B cell (primary cell): Measurements from ENCODE around the gene CHCHD3. TPM values are rescaled to one million over a fixed set of nuclear protein-coding genes. Genes with fewer than 3 reads are reported as not detected.

Source experiments
- ATAC-seq: fragments of 200-7000 bp; cut with Tn5 transposase; one replicate; pipeline ENCODE4 v1.10.0; 2021; ENCODE audit warnings: low read depth, mild to moderate bottlenecking, moderate number of reproducible peaks, moderate library complexity
- CTCF ChIA-PET: fragments of 350-600 bp; sonication (Branson Sonifier 250); formaldehyde crosslinking; loops from one replicate; lab custom pipeline; 2021; ENCODE audit warnings: antibody characterized with exemption, inconsistent platforms; lab: Charles Lee
- POLR2A ChIA-PET: fragments of 350-600 bp; sonication (Branson Sonifier 250); formaldehyde crosslinking; loops from one replicate; lab custom pipeline; 2021; ENCODE audit warnings: antibody characterized with exemption; lab: Charles Lee
- DNase-seq: peaks from one replicate; pipeline ENCODE4 v3.0.0; 2013
- H2AFZ ChIP-seq: 2 replicates; pipeline ENCODE4 v1.6.1; 2012; ENCODE audit warnings: mild to moderate bottlenecking, low read depth, low read length; ENCODE audit not compliant: insufficient read depth, poor library complexity, severe bottlenecking
- H3K27ac ChIP-seq, 2 donors: 1 replicate in 1 of 2; 2 replicates in 1 of 2; pipeline ENCODE4 v1.5.1; 2012 to 2013; ENCODE audit warnings: low read length in 2 of 2, mild to moderate bottlenecking in 2 of 2, moderate library complexity in 1 of 2
- H3K27me3 ChIP-seq, 4 experiments: fragments of 200-600 bp in 1 of 4; sonication (generic) in 1 of 4; replicated peaks in 1 of 4; 1 replicate in 2 of 4; 2 replicates in 2 of 4; pipeline versions ENCODE4 v1.6.1 to v1.7.0; 2013 to 2016; ENCODE audit warnings: low read length in 3 of 4, mild to moderate bottlenecking in 2 of 4, mixed read lengths in 1 of 4, moderate library complexity in 1 of 4; ENCODE audit not compliant: insufficient read depth in 4 of 4, control insufficient read depth in 3 of 4; ENCODE audit errors: control extremely low read depth in 1 of 4
- H3K36me3 ChIP-seq, 2 experiments: replicated peaks in 1 of 2; 1 replicate in 1 of 2; 2 replicates in 1 of 2; pipeline versions ENCODE4 v1.6.1 to v1.7.1; 2013; ENCODE audit warnings: low read length in 1 of 2; ENCODE audit not compliant: insufficient read depth in 2 of 2, control insufficient read depth in 1 of 2; ENCODE audit errors: control extremely low read depth in 1 of 2, extremely low read depth in 1 of 2
- H3K4me1 ChIP-seq, 2 donors: fragments of 200-600 bp in 1 of 2; sonication (generic) in 1 of 2; 1 replicate in 1 of 2; 2 replicates in 1 of 2; pipeline versions ENCODE4 v1.5.1 to v1.6.1; 2013 to 2017; ENCODE audit warnings: low read length in 2 of 2; ENCODE audit not compliant: control insufficient read depth in 2 of 2, insufficient read depth in 2 of 2
- H3K4me2 ChIP-seq: replicated peaks from 2 replicates; pipeline ENCODE3; 2012; ENCODE audit warnings: mild to moderate bottlenecking, low read depth, low read length; ENCODE audit not compliant: poor library complexity, severe bottlenecking
- H3K4me3 ChIP-seq, 5 experiments: fragments of 200-600 bp in 1 of 5; sonication (generic) in 1 of 5; 1 replicate in 3 of 5; 2 replicates in 2 of 5; pipeline versions ENCODE4 v1.5.1 to v1.7.0; 2011 to 2016; ENCODE audit warnings: low read length in 4 of 5, mild to moderate bottlenecking in 4 of 5, low read depth in 2 of 5, control low read depth in 1 of 5, moderate library complexity in 1 of 5; ENCODE audit not compliant: insufficient read depth in 1 of 5; ENCODE audit errors: control extremely low read depth in 1 of 5, extremely low read depth in 1 of 5
- H3K79me2 ChIP-seq: fragments of 200-600 bp; sonication (generic); one replicate; pipeline ENCODE4 v1.6.0; 2016; ENCODE audit warnings: low read length; ENCODE audit not compliant: control insufficient read depth, insufficient read depth
- H3K9ac ChIP-seq: fragments of 200-600 bp; sonication (generic); 2 replicates; pipeline ENCODE4 v1.6.1; 2017; ENCODE audit warnings: mild to moderate bottlenecking, low read length, moderate library complexity
- H3K9me3 ChIP-seq, 3 donors: one replicate each; pipeline versions ENCODE4 v1.6.1 to v1.7.1; 2013; ENCODE audit warnings: low read length in 2 of 3; ENCODE audit not compliant: control insufficient read depth in 2 of 3, insufficient read depth in 1 of 3; ENCODE audit errors: control extremely low read depth in 1 of 3
- H4K20me1 ChIP-seq: 2 replicates; pipeline ENCODE4 v1.6.0; 2012; ENCODE audit warnings: mild to moderate bottlenecking, low read length; ENCODE audit not compliant: insufficient read depth, control insufficient read depth, poor library complexity, severe bottlenecking
- H3K27ac Mint-ChIP-seq: one replicate; pipeline ENCODE4 v1.8.0; 2021; ENCODE audit warnings: mixed read lengths
- H3K27me3 Mint-ChIP-seq: one replicate; pipeline ENCODE4 v1.8.0; 2021; ENCODE audit warnings: mixed read lengths
- H3K4me1 Mint-ChIP-seq: one replicate; pipeline ENCODE4 v1.8.0; 2021; ENCODE audit warnings: mixed read lengths
- H3K4me3 Mint-ChIP-seq: one replicate; pipeline ENCODE4 v1.8.0; 2021; ENCODE audit warnings: mixed read lengths
- H3K9me3 Mint-ChIP-seq: one replicate; pipeline ENCODE4 v1.8.0; 2022; ENCODE audit warnings: mixed read lengths; ENCODE audit not compliant: insufficient read depth
- CTCF ChIP-seq: fragments of 200-600 bp; IDR thresholded peaks from one replicate; pipeline ENCODE4 v1.8.0; 2022; ENCODE audit warnings: antibody characterized with exemption, mild to moderate bottlenecking
- EZH2 ChIP-seq: IDR thresholded peaks from 2 replicates; pipeline ENCODE4 v1.6.1; 2012; ENCODE audit warnings: borderline replicate concordance, low read depth, mild to moderate bottlenecking, moderate library complexity, low read length; ENCODE audit not compliant: insufficient read depth, poor library complexity, severe bottlenecking
- WGBS: methylation state at CpG from one replicate; pipeline ENCODE4 v1.1.5; 2013; ENCODE audit warnings: missing lambda C conversion rate; ENCODE audit not compliant: insufficient coverage; 5-methylcytosine and 5-hydroxymethylcytosine counted together
- intact Hi-C: fragments of 100-400 bp; cut with micrococcal nuclease; formaldehyde crosslinking; loops from one replicate; pipeline ENCODE4 v1.10.0; 2022
- polyA plus RNA-seq: library from polyadenylated mRNA; depleted of rRNA; stranded (reverse); fragments of >200 nt; gene quantifications from 2 replicates; pipeline ENCODE4 v1.2.3, GENCODE V29; 2012
- total RNA-seq, 2 donors: library from RNA; stranded (reverse); fragments of 120-200 nt in 1 of 2; gene quantifications; 1 replicate in 1 of 2; 2 replicates in 1 of 2; pipeline versions ENCODE4 v1.2.3 to v1.2.4, GENCODE V29; 2013 to 2022

The CHCHD3 gene
- total and polyA plus RNA-seq, 2 donors (not counting 1 experiment from before 2014, with no cell fraction given): 20.1 to 38.4 TPM

- Histone ChIP-seq H3K9me3 (peaks cover 0 to 7% (median 5%) of the 10 kb centered on the region in 3 donors), H3K4me2 (no peak overlapping the region), H3K79me2 (no peaks in the 10 kb centered on the region), H2AFZ (no peak overlapping the region), H3K4me1 (no peaks in the 10 kb centered on the region), H3K27me3 (peaks cover 0 to 3% (median 0%) of the 10 kb centered on the region in 4 experiments), H3K9ac (no peak overlapping the region), H4K20me1 (no peaks in the 10 kb centered on the region), H3K36me3 (no peaks in the 10 kb centered on the region), H3K27ac (no peak overlapping the region), H3K4me3 (no peak overlapping the region)
- no peak overlapping the region for H3K4me3 Mint-ChIP-seq
- no peaks in the 10 kb centered on the region for H3K4me1 Mint-ChIP-seq
- no peaks in the 10 kb centered on the region for H3K9me3 Mint-ChIP-seq
- no peak for DNase-seq
- 63% methylated on average over 3 of the region's 5 CpGs for WGBS
- intact Hi-C loops: no loop called here
- TF ChIP-seq CTCF (no peak), EZH2 (no peak)
- CTCF ChIA-PET: no interaction called here
- no peak overlapping the region for H3K27ac Mint-ChIP-seq
- ATAC-seq: no peak
- POLR2A ChIA-PET: no interaction called here
- peaks cover 17% of the 10 kb centered on the region for H3K27me3 Mint-ChIP-seq
Observed at GRCh38 chr7:132740176-132740575, 341.7 kb downstream of the CHCHD3 start.

DNA sequence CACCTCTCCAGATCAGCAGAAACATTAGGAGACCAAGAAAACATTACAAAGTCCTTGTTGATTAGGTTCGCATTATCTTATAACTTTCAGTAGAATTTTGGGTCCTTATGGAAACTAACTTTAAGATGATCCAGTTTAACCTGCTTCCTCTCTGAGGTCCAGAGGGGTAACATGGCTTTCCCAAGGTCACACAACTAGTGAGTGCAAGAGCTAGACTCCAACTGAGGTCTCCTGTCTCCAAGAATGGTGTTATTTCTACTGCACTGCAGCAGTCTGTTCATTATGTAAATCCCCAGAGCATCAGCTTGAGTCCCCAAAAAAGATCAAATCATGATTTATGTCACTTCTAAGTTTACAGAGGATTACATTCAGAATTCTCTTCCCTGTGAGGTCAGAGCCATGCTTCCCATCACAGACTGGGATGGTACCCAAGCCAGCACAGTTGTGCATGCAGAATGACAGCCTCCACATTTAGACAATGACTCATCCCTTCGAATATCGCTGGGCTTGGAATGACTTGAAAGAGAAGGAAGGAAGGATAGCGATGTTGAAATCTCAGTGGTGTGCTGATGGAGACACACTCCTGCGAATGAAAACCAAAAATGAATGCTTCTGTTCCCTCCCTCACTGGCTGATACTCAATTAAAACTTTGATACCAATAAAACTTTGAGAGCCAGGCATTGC, 342.5 kb downstream of the CHCHD3 start:
- H2AFZ ChIP-seq: no peak overlapping the region

More for the DNA sequence above, 342.5 kb downstream of the CHCHD3 start:
- Histone ChIP-seq H3K27me3 (peaks cover 0 to 3% (median 0%) of the 10 kb centered on the region in 4 experiments), H3K4me3 (no peak overlapping the region), H4K20me1 (no peaks in the 10 kb centered on the region), H3K27ac (no peak overlapping the region), H3K4me1 (no peaks in the 10 kb centered on the region), H3K9ac (no peak overlapping the region), H3K4me2 (no peak overlapping the region), H3K79me2 (no peaks in the 10 kb centered on the region), H3K36me3 (no peaks in the 10 kb centered on the region), H3K9me3 (peaks cover 0 to 7% (median 0%) of the 10 kb centered on the region in 3 donors)
- DNase-seq: no peak
- 100% methylated on average over 1 of the region's 5 CpGs for WGBS
- Mint-ChIP-seq H3K27me3 (peaks cover 17% of the 10 kb centered on the region), H3K4me3 (no peak overlapping the region), H3K4me1 (no peaks in the 10 kb centered on the region), H3K9me3 (no peaks in the 10 kb centered on the region), H3K27ac (no peak overlapping the region)
- TF ChIP-seq EZH2 (no peak), CTCF (no peak)
- ChIA-PET POLR2A (no interaction called here), CTCF (no interaction called here)
- intact Hi-C loops: no loop called here
- no peak for ATAC-seq
